Uterus (tissue), 4 donors: ENCODE measurements around the gene CAPN7. TPM values are rescaled to one million over a fixed set of nuclear protein-coding genes. Genes with fewer than 3 reads are reported as not detected.
A peak's percentile ranks its signal among the peaks of the same experiment; 100 is the strongest.

Experiments used
- DNase-seq, 2 donors: peaks; one replicate each; pipeline ENCODE4 v3.0.0-alpha.2; 2019 to 2020
- H3K27ac ChIP-seq, 2 donors: fragments of 200-600 bp; sonication (generic); 1 replicate in 1 of 2; 2 replicates in 1 of 2; pipeline ENCODE4 v1.5.1; 2016 to 2018
- H3K27me3 ChIP-seq, 2 donors: fragments of 200-600 bp; sonication (generic); one replicate each; pipeline ENCODE4 v1.5.1; 2018 to 2019; ENCODE audit warnings: control low read depth in 1 of 2
- H3K36me3 ChIP-seq, 2 donors: fragments of 200-600 bp; sonication (generic); one replicate each; pipeline ENCODE4 v1.5.1; 2019; ENCODE audit warnings: control low read depth in 1 of 2
- H3K4me1 ChIP-seq, 2 donors: fragments of 200-600 bp; sonication (generic); one replicate each; pipeline ENCODE4 v1.5.1; 2018 to 2019; ENCODE audit warnings: control low read depth in 1 of 2
- H3K4me3 ChIP-seq, 2 donors: fragments of 200-600 bp; sonication (generic); 1 replicate in 1 of 2; 2 replicates in 1 of 2; pipeline ENCODE4 v1.5.1; 2018 to 2019; ENCODE audit warnings: mild to moderate bottlenecking in 1 of 2
- H3K9me3 ChIP-seq, 2 donors: fragments of 200-600 bp; sonication (generic); one replicate each; pipeline ENCODE4 v1.5.1; 2019; ENCODE audit warnings: control low read depth in 1 of 2
- POLR2A ChIP-seq, 2 donors: fragments of 450-650 bp; IDR thresholded peaks; one replicate each; pipeline ENCODE4 v1.6.1; 2016; ENCODE audit warnings: antibody characterized with exemption in 2 of 2, mild to moderate bottlenecking in 1 of 2, moderate library complexity in 1 of 2
- intact Hi-C: fragments of 100-400 bp; cut with DNase I; formaldehyde crosslinking; loops from one replicate; pipeline ENCODE4 v1.15.1; 2023; ENCODE audit warnings: low total_unique reads
- total RNA-seq, 4 donors: library from RNA; depleted of rRNA in 3 of 4; stranded (reverse); fragments of >200 nt in 3 of 4; gene quantifications; one replicate each; pipeline versions ENCODE4 v1.1.0 to v1.2.4, GENCODE V29; 2014 to 2023
- TF ChIP-seq, protein P1 (sequence below), 4 experiments: fragments of 200-600 bp in 2 of 4; fragments of 450-650 bp in 2 of 4; sonication (generic) in 2 of 4; IDR thresholded peaks; one replicate each; pipeline ENCODE4 v1.5.1; 2016 to 2019; ENCODE audit warnings: antibody characterized with exemption in 4 of 4, mild to moderate bottlenecking in 2 of 4, moderate library complexity in 1 of 4
- donor health status: DM: yes; HTN: yes; CAD: no.

Gene CAPN7
- total RNA-seq, 4 donors from 2014 or later: 39.2 to 89.0 (median 79.8) TPM

DNA sequence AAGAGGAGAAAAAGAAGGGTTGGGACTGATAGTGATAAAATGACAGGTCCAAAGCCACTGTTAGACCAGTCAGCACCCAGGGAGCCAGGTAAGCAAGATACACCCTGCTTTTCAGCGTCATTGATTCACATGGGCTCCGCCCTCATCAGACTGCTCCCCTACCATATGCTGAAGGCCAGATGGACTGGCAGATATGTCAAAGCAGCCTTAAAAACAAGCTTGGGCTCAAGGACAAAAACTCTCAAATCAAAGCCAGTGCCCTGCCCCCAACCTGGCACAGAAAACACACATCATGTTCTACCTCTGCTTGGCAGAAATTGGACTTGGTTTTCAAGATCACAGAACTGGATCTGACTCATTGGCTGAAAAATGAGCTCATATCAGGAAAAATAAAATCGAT is 93.0 kb downstream of the CAPN7 start:
- peak overlapping the region; percentile 43 to 83 for H3K27ac ChIP-seq
- no peaks in the 10 kb centered on the region for H3K36me3 ChIP-seq
- peak in 1 of 2 donors; percentile 37 for DNase-seq
- H3K9me3 ChIP-seq: no peaks in the 10 kb centered on the region
- intact Hi-C loops: no loop called here
- no peak overlapping the region for H3K4me3 ChIP-seq
- TF ChIP-seq, protein P1, sequence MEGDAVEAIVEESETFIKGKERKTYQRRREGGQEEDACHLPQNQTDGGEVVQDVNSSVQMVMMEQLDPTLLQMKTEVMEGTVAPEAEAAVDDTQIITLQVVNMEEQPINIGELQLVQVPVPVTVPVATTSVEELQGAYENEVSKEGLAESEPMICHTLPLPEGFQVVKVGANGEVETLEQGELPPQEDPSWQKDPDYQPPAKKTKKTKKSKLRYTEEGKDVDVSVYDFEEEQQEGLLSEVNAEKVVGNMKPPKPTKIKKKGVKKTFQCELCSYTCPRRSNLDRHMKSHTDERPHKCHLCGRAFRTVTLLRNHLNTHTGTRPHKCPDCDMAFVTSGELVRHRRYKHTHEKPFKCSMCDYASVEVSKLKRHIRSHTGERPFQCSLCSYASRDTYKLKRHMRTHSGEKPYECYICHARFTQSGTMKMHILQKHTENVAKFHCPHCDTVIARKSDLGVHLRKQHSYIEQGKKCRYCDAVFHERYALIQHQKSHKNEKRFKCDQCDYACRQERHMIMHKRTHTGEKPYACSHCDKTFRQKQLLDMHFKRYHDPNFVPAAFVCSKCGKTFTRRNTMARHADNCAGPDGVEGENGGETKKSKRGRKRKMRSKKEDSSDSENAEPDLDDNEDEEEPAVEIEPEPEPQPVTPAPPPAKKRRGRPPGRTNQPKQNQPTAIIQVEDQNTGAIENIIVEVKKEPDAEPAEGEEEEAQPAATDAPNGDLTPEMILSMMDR (IDR thresholded peaks at IDR 0.05): no peak
- no peak for TF ChIP-seq POLR2A (IDR thresholded peaks at IDR 0.05)
- H3K4me1 ChIP-seq: peaks cover 10 to 24% of the 10 kb centered on the region in 2 donors
- no peaks in the 10 kb centered on the region for H3K27me3 ChIP-seq

GRCh38 chr3:15300323-15301078 is 94.5 kb downstream of the CAPN7 start:
- H3K36me3 ChIP-seq: no peaks in the 10 kb centered on the region
- H3K27me3 ChIP-seq: no peaks in the 10 kb centered on the region
- H3K9me3 ChIP-seq: no peaks in the 10 kb centered on the region
- peak in 1 of 2 donors; percentile 76 for DNase-seq
- H3K4me3 ChIP-seq: no peak overlapping the region
- H3K27ac ChIP-seq: peak overlapping the region; percentile 53 to 83
- H3K4me1 ChIP-seq: peaks cover 4 to 18% of the 10 kb centered on the region in 2 donors
- intact Hi-C loops: no loop called here
- no peak for TF ChIP-seq POLR2A (IDR thresholded peaks at IDR 0.05)

- Histone ChIP-seq H3K4me3 (no peak overlapping the region), H3K9me3 (no peaks in the 10 kb centered on the region), H3K27ac (peak overlapping the region; percentile 53 to 83), H3K27me3 (no peaks in the 10 kb centered on the region), H3K36me3 (no peaks in the 10 kb centered on the region), H3K4me1 (peaks cover 4 to 7% of the 10 kb centered on the region in 2 donors)
- no peak for DNase-seq
- intact Hi-C loops: no loop called here
- TF ChIP-seq, protein P1 (IDR thresholded peaks at IDR 0.05): no peak
- no peak for TF ChIP-seq POLR2A (IDR thresholded peaks at IDR 0.05)
These were observed 95.7 kb downstream of the CAPN7 start for GRCh38 chr3:15301761-15302160.

Other genes starting within 250 kb of the CAPN7 start
- 10 to 100 TPM in 3 of 4 donors, 1 to 10 TPM in 1; 6.2 to 49.8 (median 18.6) TPM for gene MRPS25, start 140.9 kb upstream of the CAPN7 start, total RNA-seq
- 10 to 100 TPM; 27.4 to 62.8 (median 39.8) TPM for gene RBSN, start 107.1 kb upstream of the CAPN7 start, total RNA-seq
- gene SH3BP5, start 126.3 kb downstream of the CAPN7 start, total RNA-seq: 100 to 1,000 TPM in 1 of 4 donors, 10 to 100 TPM in 3; 58.8 to 154 (median 75.5) TPM
- 10 to 100 TPM in 3 of 4 donors, 1 to 10 TPM in 1; 2.0 to 61.7 (median 25.9) TPM for gene METTL6, start 221.3 kb downstream of the CAPN7 start, total RNA-seq
- 10 to 100 TPM in 3 of 4 donors, 1 to 10 TPM in 1; 2.3 to 18.3 (median 15.6) TPM for gene EAF1, start 221.4 kb downstream of the CAPN7 start, total RNA-seq